ENCODE results near the gene FBLL1. TPM values are rescaled to one million over a fixed set of nuclear protein-coding genes. Genes with fewer than 3 reads are reported as not detected.
A peak's percentile ranks its signal among the peaks of the same experiment; 100 is the strongest.
"Not testable (repeated sequence)": the region's sequence is repeated elsewhere in the genome, so short reads cannot be mapped to it uniquely, and the experiment has no call there.

FBLL1 gene
- polyA plus RNA-seq (ENCODE audit: insufficient read length in 3 of 3): 1 to 10 TPM in 1 of 3 donors, under 1 TPM in 2; 0.49 to 1.1 (median 0.90) TPM
- long read RNA-seq, donor 1, partial matches to known transcripts: 0 of 2 reads
- long read RNA-seq, donor 1, other reads (novel, unspliced or antisense): 0 of 2 reads
- long read RNA-seq, donor 2, partial matches to known transcripts: 0 of 1 reads
- long read RNA-seq, donor 2, other reads (novel, unspliced or antisense): 0 of 1 reads
- long read RNA-seq, donor 3, partial matches to known transcripts: 0 of 1 reads
- long read RNA-seq, donor 3, other reads (novel, unspliced or antisense): 0 of 1 reads
- long read RNA-seq, donor 4, partial matches to known transcripts: 0 of 3 reads
- long read RNA-seq, donor 4, other reads (novel, unspliced or antisense): 0 of 3 reads
- long read RNA-seq, donor 5, partial matches to known transcripts: 0 of 1 reads
- long read RNA-seq, donor 5, other reads (novel, unspliced or antisense): 0 of 1 reads
- long read RNA-seq, donor 6, partial matches to known transcripts: 0 of 2 reads
- long read RNA-seq, donor 6, other reads (novel, unspliced or antisense): 0 of 2 reads
- long read RNA-seq, donor 7: 0 reads
- long read RNA-seq, donor 8, partial matches to known transcripts: 0 of 2 reads
- long read RNA-seq, donor 8, other reads (novel, unspliced or antisense): 0 of 2 reads
- long read RNA-seq, donor 9, partial matches to known transcripts: 0 of 4 reads
- long read RNA-seq, donor 9, other reads (novel, unspliced or antisense): 0 of 4 reads
- long read RNA-seq, donor 10, transcript FBLL1-201 (1 exons, 1,519 nt): major isoform, 5 of 5 reads
- long read RNA-seq, donor 10, partial matches to known transcripts: 0 of 5 reads
- long read RNA-seq, donor 10, other reads (novel, unspliced or antisense): 0 of 5 reads
- long read RNA-seq, donor 11, partial matches to known transcripts: 0 of 1 reads
- long read RNA-seq, donor 11, other reads (novel, unspliced or antisense): 0 of 1 reads
- long read RNA-seq, donor 12, transcript FBLL1-201 (1 exons, 1,519 nt): major isoform, 5 of 5 reads
- long read RNA-seq, donor 12, partial matches to known transcripts: 0 of 5 reads
- long read RNA-seq, donor 12, other reads (novel, unspliced or antisense): 0 of 5 reads
- long read RNA-seq, donor 13: 0 reads
- long read RNA-seq, donor 14, transcript FBLL1-201 (1 exons, 1,519 nt): major isoform, 5 of 5 reads
- long read RNA-seq, donor 14, partial matches to known transcripts: 0 of 5 reads
- long read RNA-seq, donor 14, other reads (novel, unspliced or antisense): 0 of 5 reads
- long read RNA-seq, donor 15, partial matches to known transcripts: 0 of 3 reads
- long read RNA-seq, donor 15, other reads (novel, unspliced or antisense): 0 of 3 reads
- long read RNA-seq, donor 16, partial matches to known transcripts: 0 of 3 reads
- long read RNA-seq, donor 16, other reads (novel, unspliced or antisense): 0 of 3 reads

GRCh38 chr5:168528521-168529373 lies at the start of gene FBLL1:
Gene FBLL1, plus strand, starts transcription at chr5:168529305. Its CDS starts 200 bp downstream, at chr5:168529505.
- peak; percentile 65 for DNase-seq

- DNase-seq: no peak
Observed at GRCh38 chr5:168480601-168481000, 48.5 kb upstream of the FBLL1 start.

GRCh38 chr5:168481330-168481788 lies 47.7 kb upstream of the FBLL1 start:
- no peak for DNase-seq

DNA sequence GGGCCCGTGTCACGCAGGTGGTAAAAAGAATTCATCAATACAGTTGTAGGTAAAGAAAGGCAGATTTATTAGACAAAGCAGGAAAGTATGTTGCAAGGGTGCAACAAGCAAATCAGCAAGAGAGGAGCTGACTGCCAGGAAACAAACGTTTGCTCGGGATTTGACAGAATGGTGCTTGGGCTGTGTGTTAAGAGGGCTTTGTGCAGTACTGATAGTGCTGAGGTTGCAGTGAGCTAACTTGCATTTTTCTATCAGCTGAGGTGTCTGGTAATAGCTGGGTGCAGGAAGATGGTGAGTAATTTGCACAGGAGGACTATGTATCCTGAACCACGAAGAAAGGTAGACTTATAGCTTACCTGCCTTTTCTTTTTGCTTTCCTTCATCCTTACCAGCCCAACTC lies 46.7 kb upstream of the FBLL1 start:
- no peak for DNase-seq

GRCh38 chr5:168486136-168486879 lies 42.8 kb upstream of the FBLL1 start, which contains the start of gene RARS1:
Gene RARS1, plus strand, starts transcription at chr5:168486471. Its CDS starts 28 bp downstream, at chr5:168486499.
- DNase-seq: peak; percentile 92

DNA sequence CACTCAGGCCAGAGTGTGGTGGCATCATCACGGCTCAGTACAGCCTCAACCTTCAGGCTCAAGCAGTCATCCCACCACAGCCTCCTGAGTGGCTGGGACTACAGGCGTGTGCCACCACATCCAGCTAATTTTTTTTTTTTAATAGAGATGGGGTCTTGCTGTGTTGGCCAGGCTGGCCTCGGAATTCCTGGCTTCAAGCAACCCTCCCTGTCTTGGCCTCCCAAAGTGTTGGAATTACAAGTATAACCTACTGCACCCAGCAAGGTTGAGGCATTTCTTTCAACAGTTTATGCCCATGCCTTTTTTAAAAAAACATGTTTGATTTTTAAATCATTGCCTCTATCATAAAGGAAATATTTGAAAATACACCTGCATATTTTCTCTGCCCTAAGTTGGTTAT lies 40.0 kb upstream of the FBLL1 start:
- no peak for DNase-seq

GRCh38 chr5:168494057-168494555 lies 35.0 kb upstream of the FBLL1 start:
- DNase-seq: no peak

GRCh38 chr5:168502563-168503237 lies 26.4 kb upstream of the FBLL1 start:
- DNase-seq: no peak

DNA sequence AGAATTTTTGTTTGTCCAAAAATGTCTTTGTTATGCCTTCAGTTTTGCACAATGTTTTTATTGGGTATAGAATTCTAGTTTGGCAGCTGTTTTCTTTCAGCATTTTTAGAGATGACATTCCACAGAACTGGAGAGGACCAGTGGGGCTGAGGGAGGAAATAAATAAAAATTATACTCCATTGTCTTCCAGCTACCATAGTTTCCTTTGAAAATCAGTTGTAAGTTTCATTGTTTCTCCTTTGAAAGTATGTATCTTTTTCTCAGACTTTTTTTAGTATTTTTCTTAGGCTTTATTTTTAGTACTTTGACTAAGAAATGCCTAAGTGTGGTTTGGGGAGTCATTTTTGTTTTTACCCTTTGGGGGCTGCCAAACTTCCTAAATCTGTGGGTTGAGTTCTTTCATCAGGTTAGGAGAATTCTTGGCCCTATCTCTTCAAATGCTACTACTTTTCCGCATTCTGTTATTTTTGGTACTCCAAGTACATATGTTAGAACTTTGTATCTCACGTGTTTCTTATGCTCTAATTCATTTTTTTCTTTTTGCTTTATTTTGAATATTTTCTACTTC lies 15.2 kb upstream of the FBLL1 start:
- DNase-seq: no peak

GRCh38 chr5:168525856-168526255 lies 3.2 kb upstream of the FBLL1 start:
- DNase-seq: no peak

DNA sequence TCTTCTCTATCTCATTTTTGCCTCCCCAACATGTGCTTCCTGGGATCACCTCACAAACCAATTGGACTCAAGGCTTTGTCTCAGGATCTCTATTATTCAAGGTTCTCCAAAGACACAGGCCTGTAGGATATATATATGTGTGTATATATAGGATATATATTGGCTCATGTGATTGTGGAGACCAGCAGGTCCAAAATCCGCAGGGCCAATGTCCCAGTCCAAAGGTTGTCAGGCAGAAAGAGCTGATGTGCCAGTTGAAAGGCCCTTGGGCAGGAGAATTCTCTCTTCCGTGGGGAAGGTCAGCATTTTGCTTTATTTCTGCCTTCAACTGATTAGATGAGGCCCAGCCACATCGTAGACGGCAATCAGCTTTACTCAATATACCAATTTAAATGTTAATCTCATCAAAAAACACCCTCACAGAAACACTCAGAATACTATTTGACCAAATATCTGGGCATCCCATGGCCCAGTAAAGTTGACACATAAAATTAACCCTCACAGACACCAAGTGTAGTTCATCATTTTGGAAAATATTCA lies 1.3 kb upstream of the FBLL1 start:
- DNase-seq: no peak

- DNase-seq: no peak
Observed at GRCh38 chr5:168529374-168530234, 499 bp downstream of the FBLL1 start.

DNA sequence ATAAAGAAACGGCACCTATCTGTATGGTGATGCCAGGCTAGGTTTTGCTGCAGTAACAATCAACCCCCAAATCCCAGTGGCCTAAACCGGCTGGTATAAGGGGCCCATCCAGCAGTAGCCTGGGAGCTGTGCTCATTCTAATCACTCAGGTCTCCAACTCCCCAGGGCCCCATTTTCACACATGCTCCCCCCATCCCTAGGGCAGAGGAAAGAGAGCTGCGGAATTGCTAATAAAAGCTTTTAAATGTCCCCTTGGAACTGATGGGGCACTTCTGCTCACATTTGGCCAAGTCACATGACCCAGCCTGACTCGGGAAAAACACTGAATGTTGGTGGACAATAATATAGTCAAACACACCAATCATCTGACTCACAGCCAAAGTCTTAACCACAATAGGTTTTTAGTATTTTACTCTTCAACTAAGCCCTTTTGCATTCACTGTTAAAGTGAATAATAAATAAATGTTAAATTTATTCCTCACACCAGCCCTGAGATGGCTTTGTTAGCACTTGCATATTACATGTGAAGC lies 1.6 kb downstream of the FBLL1 start:
- no peak for DNase-seq

GRCh38 chr5:168531191-168531590 lies 2.1 kb downstream of the FBLL1 start:
- DNase-seq: no peak

GRCh38 chr5:168531987-168532864 lies 3.1 kb downstream of the FBLL1 start:
- DNase-seq: no peak

GRCh38 chr5:168534351-168534750 lies 5.2 kb downstream of the FBLL1 start:
- DNase-seq: not testable (repeated sequence)
